ENCODE measurements around the gene KLK8. TPM values are rescaled to one million over a fixed set of nuclear protein-coding genes. Genes with fewer than 3 reads are reported as not detected.

The KLK8 gene
- total RNA-seq, 1 experiment from 2014 or later = 2.7 TPM

- H3K23me2 ChIP-seq (ENCODE audit: insufficient read length, low read depth, low read length, poor library complexity, severe bottlenecking) = no peaks in the 10 kb centered on the region
- no peak for DNase-seq
- no peak overlapping the region for H3K56ac ChIP-seq (ENCODE audit: insufficient read length, low read depth, low read length)
- no peaks in the 10 kb centered on the region for H4K20me1 ChIP-seq (ENCODE audit: control insufficient read depth, insufficient read depth, insufficient read length)
- H3K4me3 Mint-ChIP-seq = no peak overlapping the region
- H3K27me3 ChIP-seq (ENCODE audit: insufficient read depth, low read length) = no peaks in the 10 kb centered on the region
- H3K79me2 ChIP-seq (ENCODE audit: insufficient read depth, low read length) = no peaks in the 10 kb centered on the region
- no peak overlapping the region for H3K9ac ChIP-seq (ENCODE audit: extremely low read depth, insufficient read length, low read length)
- H4K5ac ChIP-seq (ENCODE audit: insufficient read length, low read depth, low read length) = no peak overlapping the region
- no peaks in the 10 kb centered on the region for H3K79me1 ChIP-seq (ENCODE audit: insufficient read depth, low read depth, low read length, poor library complexity, severe bottlenecking)
- H2BK20ac ChIP-seq (ENCODE audit: low read depth, low read length, poor library complexity, severe bottlenecking) = no peak overlapping the region
- H2AK5ac ChIP-seq (ENCODE audit: insufficient read length, low read length) = no peak overlapping the region
- H3K27ac ChIP-seq (ENCODE audit: insufficient read length, low read depth, low read length) = no peak overlapping the region
- H3K18ac ChIP-seq (ENCODE audit: insufficient read length, low read depth, low read length) = no peak overlapping the region
- H3K9me3 ChIP-seq (ENCODE audit: control insufficient read depth, low read depth, low read length) = no peaks in the 10 kb centered on the region
- TF ChIP-seq, protein P1, sequence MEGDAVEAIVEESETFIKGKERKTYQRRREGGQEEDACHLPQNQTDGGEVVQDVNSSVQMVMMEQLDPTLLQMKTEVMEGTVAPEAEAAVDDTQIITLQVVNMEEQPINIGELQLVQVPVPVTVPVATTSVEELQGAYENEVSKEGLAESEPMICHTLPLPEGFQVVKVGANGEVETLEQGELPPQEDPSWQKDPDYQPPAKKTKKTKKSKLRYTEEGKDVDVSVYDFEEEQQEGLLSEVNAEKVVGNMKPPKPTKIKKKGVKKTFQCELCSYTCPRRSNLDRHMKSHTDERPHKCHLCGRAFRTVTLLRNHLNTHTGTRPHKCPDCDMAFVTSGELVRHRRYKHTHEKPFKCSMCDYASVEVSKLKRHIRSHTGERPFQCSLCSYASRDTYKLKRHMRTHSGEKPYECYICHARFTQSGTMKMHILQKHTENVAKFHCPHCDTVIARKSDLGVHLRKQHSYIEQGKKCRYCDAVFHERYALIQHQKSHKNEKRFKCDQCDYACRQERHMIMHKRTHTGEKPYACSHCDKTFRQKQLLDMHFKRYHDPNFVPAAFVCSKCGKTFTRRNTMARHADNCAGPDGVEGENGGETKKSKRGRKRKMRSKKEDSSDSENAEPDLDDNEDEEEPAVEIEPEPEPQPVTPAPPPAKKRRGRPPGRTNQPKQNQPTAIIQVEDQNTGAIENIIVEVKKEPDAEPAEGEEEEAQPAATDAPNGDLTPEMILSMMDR (conservative IDR thresholded peaks at IDR 0.05) = no peak
- WGBS (ENCODE audit: extremely low coverage, insufficient read length, low lambda C conversion rate) = no CpG with 5 or more reads among the region's 1 CpG
- no peak overlapping the region for H4K8ac ChIP-seq (replicated peaks; ENCODE audit: insufficient read length, low read depth, low read length)
- no peaks in the 10 kb centered on the region; a peak in 2 of 7 replicates for H3K36me3 Mint-ChIP-seq (ENCODE audit: insufficient read depth in 1 of 3, low read depth in 3 of 3)
- no peak overlapping the region for H2AFZ ChIP-seq (ENCODE audit: low read length)
- H4K91ac ChIP-seq (ENCODE audit: insufficient read length, low read depth, low read length) = no peak overlapping the region
- no peak overlapping the region for H3K23ac ChIP-seq (ENCODE audit: insufficient read length, low read depth, low read length)
- H3K4ac ChIP-seq (ENCODE audit: low read depth, low read length) = no peak overlapping the region
- no peak overlapping the region for H3K27ac Mint-ChIP-seq
- no peak overlapping the region for H2BK15ac ChIP-seq (ENCODE audit: low read depth, low read length)
- no peak overlapping the region for H3K14ac ChIP-seq (ENCODE audit: insufficient read depth, low read length)
- H2BK12ac ChIP-seq (ENCODE audit: insufficient read length, low read depth, low read length) = no peak overlapping the region
- H3K4me1 ChIP-seq (ENCODE audit: insufficient read depth, low read length) = no peaks in the 10 kb centered on the region
- H2BK120ac ChIP-seq (ENCODE audit: low read depth, low read length, poor library complexity, severe bottlenecking) = no peak overlapping the region
- peaks cover 0 to 10% of the 10 kb centered on the region in 2 experiments; a peak in 2 of 4 replicates for H3K4me1 Mint-ChIP-seq
- no peak overlapping the region for H3K4me2 ChIP-seq (ENCODE audit: insufficient read depth, insufficient read length, low read length)
- no peak overlapping the region for H2BK5ac ChIP-seq (ENCODE audit: insufficient read length, low read length)
- no peak overlapping the region for H3T11ph ChIP-seq (ENCODE audit: low read length)
- peaks cover 61% of the 10 kb centered on the region for H3K27me3 Mint-ChIP-seq (ENCODE audit: low read depth)
- H3K9me3 Mint-ChIP-seq = peaks cover 0 to 5% of the 10 kb centered on the region in 2 experiments; a peak in 1 of 5 replicates
These were observed 39.2 kb downstream of the KLK8 start for GRCh38 chr19:50962245-50962644.
